ENCODE measurements around the gene ACADL. TPM values are rescaled to one million over a fixed set of nuclear protein-coding genes. Genes with fewer than 3 reads are reported as not detected.

Gene ACADL
- total RNA-seq, 4 donors from 2014 or later: 0.44 to 1.6 (median 0.95) TPM

- peak in 1 of 6 experiments; percentile 15 for TF ChIP-seq CTCF (IDR thresholded peaks at IDR 0.05)
- TF ChIP-seq POLR2A (IDR thresholded peaks at IDR 0.05): peak in 2 of 4 donors; percentile 82
- no peaks in the 10 kb centered on the region for H3K27me3 ChIP-seq
- 0 to 2% methylated on average over 29 to 30 of the region's 67 CpGs for WGBS, 2 donors
- intact Hi-C loops (cut with DNase I): no loop called here
- peak; percentile 83 for DNase-seq
- H3K9me3 ChIP-seq: no peaks in the 10 kb centered on the region
- peaks cover 0 to 47% (median 22%) of the 10 kb centered on the region in 3 donors for H3K4me1 ChIP-seq
- H3K4me3 ChIP-seq: peak within 1 kb of the TSS; percentile 71 to 97 (median 92)
- H3K36me3 ChIP-seq: no peaks in the 10 kb centered on the region
- peak within 1 kb of the TSS; percentile 98 to 100 (median 100) for H3K27ac ChIP-seq
These were observed 53.7 kb downstream of the ACADL start, which contains the start of gene KANSL1L for GRCh38 chr2:210171309-210172218. TSS of gene KANSL1L (minus strand) at chr2:210171409. CDS start at chr2:210154582, 16,827 bp downstream.

- DNase-seq: peak; percentile 77
- TF ChIP-seq CTCF (IDR thresholded peaks at IDR 0.05): no peak
- TF ChIP-seq POLR2A (IDR thresholded peaks at IDR 0.05): peak in 2 of 4 donors; percentile 83 to 92
- 0 to 1% methylated on average over 6 to 19 of the region's 64 CpGs for WGBS, 2 donors
- intact Hi-C loops (cut with DNase I): no loop called here
- Histone ChIP-seq H3K36me3 (no peaks in the 10 kb centered on the region), H3K4me3 (peak overlapping the region; percentile 71 to 97 (median 92)), H3K27ac (peak overlapping the region; percentile 98 to 100 (median 100)), H3K27me3 (no peaks in the 10 kb centered on the region), H3K9me3 (no peaks in the 10 kb centered on the region), H3K4me1 (peaks cover 0 to 56% (median 24%) of the 10 kb centered on the region in 3 donors)
These were observed 54.6 kb downstream of the ACADL start for GRCh38 chr2:210170446-210171303.

GRCh38 chr2:210170196-210170445, 55.1 kb downstream of the ACADL start:
- Histone ChIP-seq H3K9me3 (no peaks in the 10 kb centered on the region), H3K27ac (peak overlapping the region; percentile 98 to 100 (median 100)), H3K27me3 (no peaks in the 10 kb centered on the region), H3K36me3 (no peaks in the 10 kb centered on the region), H3K4me1 (peaks cover 0 to 57% (median 24%) of the 10 kb centered on the region in 3 donors), H3K4me3 (peak overlapping the region; percentile 71 to 97 (median 92))
- 0% methylated on average over 6 of the region's 6 CpGs for WGBS, 2 donors
- no peak for DNase-seq
- no peak for TF ChIP-seq CTCF (IDR thresholded peaks at IDR 0.05)
- no peak for TF ChIP-seq POLR2A (IDR thresholded peaks at IDR 0.05)
- intact Hi-C loops (cut with DNase I): no loop called here

- Histone ChIP-seq H3K4me3 (peak overlapping the region; percentile 71 to 97 (median 92)), H3K9me3 (no peaks in the 10 kb centered on the region), H3K36me3 (no peaks in the 10 kb centered on the region), H3K27me3 (no peaks in the 10 kb centered on the region), H3K27ac (peak overlapping the region; percentile 98 to 100 (median 100)), H3K4me1 (peaks cover 0 to 57% (median 24%) of the 10 kb centered on the region in 3 donors)
- 15 to 22% methylated on average over 6 of the region's 6 CpGs for WGBS, 2 donors
- DNase-seq: no peak
- TF ChIP-seq POLR2A (IDR thresholded peaks at IDR 0.05) (no peak), CTCF (IDR thresholded peaks at IDR 0.05) (no peak)
- intact Hi-C loops (cut with DNase I): no loop called here
These were observed 55.6 kb downstream of the ACADL start for GRCh38 chr2:210169516-210170195.
